Measurements from ENCODE around the gene G3BP1.
"Not testable (repeated sequence)": the region's sequence is repeated elsewhere in the genome, so short reads cannot be mapped to it uniquely, and the experiment has no call there.

The G3BP1 gene

DNA sequence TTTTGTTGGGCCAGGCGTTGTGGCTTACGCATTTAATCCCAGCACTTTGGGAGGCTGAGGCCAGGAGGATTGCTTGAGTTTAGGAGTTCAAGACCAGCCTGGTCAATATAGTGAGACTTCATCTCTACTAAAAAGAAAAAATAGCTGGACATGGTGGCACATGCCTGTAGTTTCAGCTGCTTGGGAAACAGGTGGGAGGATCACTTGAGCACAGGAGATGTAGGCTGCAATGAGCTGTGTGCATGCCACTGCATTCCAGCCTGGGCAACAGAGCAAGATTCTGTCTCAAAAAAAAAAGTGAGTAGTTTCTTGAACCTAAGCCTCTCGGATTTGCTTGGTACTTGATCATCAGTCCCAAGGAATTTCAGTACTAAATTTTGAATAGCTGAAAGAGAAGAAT lies 26.9 kb downstream of the G3BP1 start:
- DNase-seq (ENCODE audit: low read depth, low spot score), result no peak

DNA sequence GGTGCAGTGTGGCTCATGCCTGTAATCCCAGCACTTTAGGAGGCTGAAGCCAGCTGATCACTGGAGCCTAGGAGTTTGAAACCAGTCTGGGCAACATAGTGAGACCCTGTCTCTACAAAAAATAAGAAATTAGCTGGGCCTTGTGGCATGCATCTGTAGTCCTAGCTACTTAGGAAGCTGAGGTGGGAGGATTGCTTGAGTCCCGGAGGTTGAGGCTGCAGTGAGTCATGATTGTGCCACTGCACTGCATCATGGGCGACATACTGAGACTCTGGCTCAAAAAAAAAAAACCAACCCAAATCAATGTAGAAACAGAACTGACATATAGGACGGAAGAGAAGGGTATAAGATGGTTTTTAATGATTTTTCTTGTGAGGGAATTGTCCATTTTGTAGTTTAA lies 27.7 kb downstream of the G3BP1 start:
- no peak for DNase-seq (ENCODE audit: low read depth, low spot score)

DNA sequence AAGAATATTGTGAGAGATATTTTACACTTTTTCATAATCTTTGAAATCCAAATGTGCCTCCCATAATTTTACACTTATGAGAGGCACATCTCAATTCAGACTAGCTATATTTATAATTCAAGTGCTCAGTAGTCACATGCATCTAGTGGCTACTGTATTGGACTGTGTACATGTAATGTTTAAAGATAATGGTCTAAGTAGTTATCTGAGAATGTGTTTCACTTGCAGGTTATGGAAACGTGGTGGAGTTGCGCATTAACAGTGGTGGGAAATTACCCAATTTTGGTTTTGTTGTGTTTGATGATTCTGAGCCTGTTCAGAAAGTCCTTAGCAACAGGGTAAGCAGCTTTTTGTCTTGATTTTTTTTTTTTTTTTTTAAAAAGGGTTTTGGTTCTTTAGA lies 28.8 kb downstream of the G3BP1 start:
- DNase-seq (ENCODE audit: low read depth, low spot score), result no peak

DNA sequence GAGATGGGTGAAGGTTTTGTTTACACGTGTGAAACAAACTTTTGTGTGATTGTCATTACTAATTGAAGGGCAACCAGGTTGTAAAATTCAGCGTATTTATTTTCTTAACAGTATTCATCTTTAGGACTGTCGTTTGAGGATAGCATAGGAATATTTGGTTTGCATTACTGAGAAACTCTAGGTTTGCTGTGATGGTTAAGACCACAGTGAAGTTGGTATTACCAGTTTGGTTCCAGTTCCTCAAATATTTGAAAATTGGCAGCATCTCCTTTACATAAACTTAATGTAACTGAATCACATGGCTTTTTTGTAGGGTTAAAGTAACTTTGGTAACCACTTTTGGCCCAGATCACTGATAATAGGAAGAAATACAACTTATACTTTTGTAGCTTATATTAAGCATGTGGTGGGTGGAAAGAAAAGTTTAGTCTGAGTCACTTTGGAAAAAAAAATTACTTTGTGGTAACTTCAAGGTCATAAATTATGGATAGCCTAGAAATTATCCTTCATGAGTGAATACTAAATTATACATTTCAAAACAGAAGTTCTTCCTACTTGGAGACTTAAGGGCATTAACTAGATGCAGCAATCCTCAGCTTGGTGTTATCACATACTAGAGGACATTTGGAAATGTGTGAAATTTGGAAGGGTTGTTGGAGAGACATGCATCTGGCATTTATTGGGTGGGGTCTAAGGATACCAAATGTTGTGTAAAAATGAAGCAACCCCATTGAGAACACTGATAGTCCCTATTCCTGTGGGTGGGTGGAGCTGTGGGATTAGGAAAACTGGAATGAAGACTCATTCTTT lies 33.9 kb downstream of the G3BP1 start:
- no peak for DNase-seq (ENCODE audit: low read depth, low spot score)

DNA sequence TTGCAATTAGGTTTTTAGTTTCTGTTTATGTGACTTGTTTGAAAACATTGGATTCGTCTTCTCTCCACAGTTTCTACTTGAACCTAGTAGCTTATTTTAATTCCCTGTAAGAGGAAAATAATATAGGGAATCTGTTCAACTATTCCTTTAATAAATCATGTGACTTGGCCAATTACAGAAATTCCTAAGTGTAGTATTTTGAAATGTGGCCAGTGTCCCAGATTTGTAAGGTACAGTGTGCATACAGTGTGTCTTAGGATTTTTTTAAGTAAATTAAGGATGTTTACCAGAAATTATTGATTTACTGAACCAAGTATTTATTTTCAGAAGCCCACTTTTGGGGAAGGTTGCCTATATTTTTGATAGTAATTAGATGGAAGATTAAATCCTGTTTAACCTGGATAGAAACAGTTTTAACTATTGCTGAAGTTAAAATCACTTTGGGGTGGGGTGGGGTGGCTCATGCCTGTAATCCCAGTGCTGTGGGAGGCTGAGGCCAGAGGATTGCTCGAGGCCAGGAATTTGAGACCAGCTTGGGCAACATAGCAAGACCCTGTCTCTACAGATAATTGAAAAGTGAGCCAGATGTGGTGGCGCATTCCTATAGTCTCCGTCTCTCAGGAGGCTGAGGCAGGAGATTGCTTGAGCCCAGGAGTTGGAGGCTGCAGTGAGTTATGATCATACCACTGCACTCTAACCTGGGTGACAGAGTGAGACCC lies 36.9 kb downstream of the G3BP1 start:
- no peak for DNase-seq (ENCODE audit: low read depth, low spot score)

DNA sequence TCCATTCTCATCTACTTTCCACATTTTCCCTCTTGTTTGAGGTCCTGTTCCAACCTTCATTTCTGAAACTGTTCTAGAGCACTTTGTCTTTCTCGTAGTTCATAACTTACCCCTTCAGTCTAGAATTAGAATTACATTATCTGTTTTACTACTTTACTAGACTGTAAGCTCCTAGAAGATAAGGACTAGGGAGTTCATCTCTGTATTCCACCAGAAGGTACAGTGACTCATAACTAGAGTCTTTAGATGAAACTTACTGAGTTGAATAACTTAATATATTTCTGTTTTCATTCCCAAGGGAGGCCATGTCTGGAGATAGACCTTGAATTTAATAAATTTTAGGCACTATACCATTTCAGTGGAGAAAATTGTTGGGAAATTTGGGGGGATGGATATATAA lies 38.7 kb downstream of the G3BP1 start:
- DNase-seq (ENCODE audit: low read depth, low spot score), result no peak

DNA sequence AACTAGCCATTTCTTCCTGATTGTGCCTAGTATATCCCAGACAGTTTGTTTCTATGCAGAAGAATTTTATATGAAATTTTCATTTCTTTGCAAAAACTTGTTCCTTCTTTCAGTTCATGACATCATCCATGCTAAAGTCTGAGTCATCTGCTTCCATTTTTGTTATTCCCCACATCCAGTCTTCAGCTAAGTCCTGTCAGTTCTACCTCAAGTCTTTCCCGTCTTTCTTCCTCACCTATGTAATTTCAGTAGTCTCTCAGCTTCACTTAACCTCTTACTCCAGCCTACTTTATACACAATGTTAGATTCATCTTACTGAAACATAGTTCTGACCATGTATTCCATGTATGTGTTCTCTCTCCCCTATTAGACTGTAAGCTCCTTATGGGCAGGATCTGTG lies 39.1 kb downstream of the G3BP1 start:
- no peak for DNase-seq (ENCODE audit: low read depth, low spot score)

DNA sequence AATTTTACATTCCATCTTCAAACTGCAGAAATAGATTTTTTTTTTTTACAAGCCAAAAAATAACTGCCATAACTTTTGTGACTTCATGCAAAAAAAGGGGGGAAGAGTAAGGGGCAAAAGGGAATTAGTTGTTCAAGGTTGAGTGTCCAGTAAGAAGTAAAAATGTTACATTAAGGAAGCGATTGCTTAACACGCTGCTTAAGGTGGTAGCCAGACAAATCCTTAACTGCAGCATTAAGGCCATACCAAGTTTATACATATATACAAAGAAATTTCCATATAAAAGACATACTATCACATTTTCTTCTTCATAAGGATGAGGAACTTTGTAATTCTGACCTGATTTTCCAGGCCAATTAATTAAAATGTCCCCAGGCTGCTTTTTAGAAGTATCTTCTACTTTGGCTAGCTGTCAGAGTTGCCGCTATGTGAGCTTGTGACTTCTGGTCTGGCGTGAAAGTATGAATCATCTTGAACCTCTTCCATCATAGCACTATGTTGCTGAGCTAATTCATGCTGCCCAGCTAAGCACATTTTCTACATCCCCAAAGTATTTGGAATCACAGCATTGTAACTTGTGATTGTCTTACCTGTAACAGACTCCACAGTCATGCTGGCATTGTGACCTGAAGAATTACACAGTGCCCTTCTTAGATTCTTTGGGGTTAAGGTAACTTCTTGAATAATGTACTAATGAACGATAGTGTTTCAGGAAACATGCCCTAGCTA lies 40.0 kb downstream of the G3BP1 start:
- no peak for DNase-seq (ENCODE audit: low read depth, low spot score)

DNA sequence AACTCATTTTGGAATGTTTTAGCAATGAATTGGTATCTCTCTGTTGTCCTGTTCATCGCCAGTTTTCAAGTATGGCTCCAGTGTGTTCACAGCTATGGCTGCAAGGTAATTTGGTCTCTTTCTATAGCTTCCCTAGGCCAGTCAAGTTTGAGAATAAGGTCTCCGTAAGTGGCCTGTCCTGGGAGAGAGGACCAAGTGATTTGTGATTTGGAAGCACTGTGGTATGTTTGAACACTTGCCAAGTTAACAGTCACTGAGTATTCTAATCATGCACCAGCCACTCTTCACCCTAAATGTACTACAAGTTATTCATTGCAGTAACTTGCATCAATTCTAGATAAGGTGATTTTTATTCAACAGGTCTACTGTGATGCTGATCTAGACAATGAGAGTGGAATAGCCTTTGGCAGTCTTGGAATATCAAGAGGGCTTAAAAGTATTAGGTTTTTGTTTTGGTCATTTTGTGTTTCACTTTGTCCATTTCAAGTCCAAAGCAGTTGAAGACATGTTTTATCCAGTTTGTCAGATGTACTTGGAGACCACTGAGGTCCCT lies 41.1 kb downstream of the G3BP1 start:
- DNase-seq (ENCODE audit: low read depth, low spot score), result no peak

DNA sequence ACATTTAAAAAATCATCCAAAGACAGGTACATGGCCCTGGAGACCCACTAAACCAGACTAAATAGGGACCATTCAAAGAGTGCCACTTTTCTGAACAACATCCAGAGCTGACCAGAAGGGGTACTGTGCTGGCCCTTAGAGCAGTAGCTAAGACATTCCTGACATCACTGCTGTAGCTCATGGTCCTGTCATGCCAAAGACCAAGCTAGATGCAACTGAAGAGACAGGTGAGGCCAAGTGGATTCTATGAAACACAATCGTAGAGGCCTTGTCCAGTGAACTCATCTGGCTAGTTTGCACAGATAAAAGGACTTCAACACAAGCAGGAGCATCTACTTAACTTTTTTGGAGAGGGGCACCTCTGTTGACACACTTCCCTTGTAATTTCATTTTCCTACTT lies 43.3 kb downstream of the G3BP1 start:
- DNase-seq (ENCODE audit: low read depth, low spot score), result no peak

DNA sequence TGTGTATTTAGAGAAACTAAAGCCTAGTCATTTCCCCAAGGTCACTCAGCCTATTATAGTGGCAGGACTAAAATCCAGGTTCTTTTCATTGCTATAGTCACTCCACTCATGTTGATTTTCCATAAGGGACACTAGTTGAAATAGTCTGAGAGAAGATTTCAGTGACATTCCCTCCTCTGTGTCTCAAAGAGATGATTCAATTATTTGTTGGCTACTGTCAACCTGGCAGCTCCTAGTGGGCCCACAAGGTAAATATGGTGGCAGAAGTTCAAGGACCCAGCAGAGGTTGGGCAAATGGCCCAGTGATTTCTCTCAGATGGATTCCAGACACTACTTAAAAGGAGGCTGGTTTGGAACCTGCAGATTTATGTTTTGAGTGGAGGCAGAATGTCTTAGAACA lies 48.1 kb downstream of the G3BP1 start:
- DNase-seq (ENCODE audit: low read depth, low spot score), result no peak

DNA sequence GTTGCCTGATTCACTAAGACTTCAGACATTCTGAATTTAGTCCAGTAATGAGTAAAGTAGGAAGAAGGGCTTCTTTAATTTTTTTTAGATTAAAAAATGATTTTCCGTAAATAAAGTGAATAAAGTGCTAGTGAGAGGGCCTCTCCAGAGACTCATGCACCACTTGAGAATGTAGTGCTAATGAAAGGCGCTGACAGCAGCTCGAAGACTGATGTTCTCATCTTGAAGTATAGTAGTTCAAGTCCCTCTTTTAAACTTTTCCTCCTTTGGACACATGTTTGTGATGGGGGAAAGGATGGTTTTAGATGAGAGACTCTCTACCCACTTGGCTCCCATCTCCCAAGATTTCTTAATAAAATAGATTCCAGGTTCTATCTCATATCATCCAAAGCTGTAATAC lies 48.5 kb downstream of the G3BP1 start:
- DNase-seq (ENCODE audit: low read depth, low spot score), result no peak

DNA sequence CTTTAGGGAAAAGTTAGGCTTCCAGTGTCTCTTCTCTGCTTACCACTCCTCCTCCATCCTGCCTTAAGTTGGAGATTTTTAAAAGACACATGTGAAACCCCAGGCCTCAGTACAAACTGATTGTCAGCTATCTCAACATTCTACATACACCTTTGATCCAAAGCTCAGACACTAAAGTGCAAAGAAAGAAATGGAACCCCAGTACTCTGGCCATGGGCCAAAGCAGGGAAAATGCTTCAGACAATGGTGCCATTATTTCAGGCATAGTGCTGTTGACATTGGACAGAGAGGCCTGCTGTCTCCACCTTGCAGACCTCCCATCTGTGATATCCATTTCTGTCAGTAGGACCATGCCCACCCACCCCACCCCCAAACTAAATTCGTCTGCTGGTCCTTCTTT lies 49.1 kb downstream of the G3BP1 start:
- DNase-seq (ENCODE audit: low read depth, low spot score), result no peak

DNA sequence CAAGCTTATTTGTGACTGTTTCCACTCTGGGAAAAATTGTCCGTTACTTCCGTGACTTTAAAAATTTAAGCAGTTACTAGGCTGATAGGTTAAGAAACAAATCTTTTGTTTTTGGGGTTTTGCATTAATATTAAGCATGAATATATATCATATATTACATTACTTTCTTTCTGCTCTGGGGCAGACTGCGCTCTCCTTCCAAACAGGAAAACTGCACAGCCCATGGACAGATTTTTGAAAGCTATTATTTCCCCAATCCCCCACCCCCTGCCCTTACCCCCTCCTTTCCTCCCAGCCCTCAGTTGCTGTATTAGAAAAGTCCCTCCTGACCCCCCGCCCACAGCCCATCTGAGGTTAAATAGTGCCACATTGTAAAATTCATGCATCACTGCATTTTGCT lies 50.4 kb downstream of the G3BP1 start:
- DNase-seq (ENCODE audit: low read depth, low spot score), result no peak

DNA sequence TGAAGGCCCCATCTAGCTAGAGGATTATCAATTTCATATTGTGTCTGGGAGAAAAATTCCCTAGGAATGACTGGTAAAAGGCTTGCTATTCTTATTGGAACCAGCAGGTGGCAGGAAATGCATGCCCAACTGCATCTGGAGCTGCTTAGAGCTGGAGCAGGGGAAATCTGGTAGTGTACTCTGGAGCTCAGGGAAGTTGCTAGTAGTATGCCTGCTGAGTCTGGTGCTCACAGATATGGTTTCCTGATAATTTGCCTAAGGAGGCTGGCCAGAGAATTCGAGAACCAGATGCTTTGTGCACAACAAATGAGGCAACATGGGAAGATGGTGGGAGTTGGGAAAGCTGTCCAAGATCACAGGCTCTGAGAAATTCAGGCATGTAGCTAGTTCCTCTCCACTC lies 53.7 kb downstream of the G3BP1 start:
- peak; percentile 33 for DNase-seq (ENCODE audit: low read depth, low spot score)

DNA sequence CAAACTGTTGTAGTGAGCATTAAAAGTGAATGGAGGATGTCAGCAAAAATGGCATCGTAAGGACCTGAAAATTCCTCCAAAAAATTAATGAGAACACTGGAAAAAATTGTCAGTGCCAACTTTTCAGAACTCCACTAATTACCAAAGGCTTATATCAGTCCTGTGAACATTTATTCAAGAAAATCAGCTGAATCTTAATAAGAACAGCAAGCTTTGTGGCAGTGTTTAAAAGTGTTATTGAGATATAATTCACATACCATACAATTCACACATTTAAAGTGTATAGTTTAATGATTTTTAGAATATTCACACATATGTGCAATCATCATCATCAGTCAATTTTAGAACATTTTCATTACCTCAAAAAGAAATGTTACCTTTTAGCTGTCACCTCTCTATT lies 57.6 kb downstream of the G3BP1 start:
- DNase-seq (ENCODE audit: low read depth, low spot score), result no peak

DNA sequence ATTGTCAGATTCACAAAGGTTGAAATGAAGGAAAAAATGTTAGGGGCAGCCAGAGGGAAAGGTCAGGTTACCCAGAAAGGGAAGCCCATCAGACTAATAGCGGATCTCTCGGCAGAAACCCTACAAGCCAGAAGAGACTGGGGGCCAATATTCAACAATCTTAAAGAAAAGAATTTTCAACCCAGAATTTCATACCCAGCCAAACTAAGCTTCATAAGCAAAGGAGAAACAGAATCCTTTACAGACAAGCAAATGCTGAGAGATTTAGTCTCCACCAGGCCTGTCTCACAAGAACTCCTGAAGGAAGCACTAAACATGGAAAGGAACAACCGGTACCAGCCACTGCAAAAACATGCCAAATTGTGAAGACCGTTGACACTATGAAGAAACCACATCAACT lies 61.1 kb downstream of the G3BP1 start:
- not testable (repeated sequence) for DNase-seq (ENCODE audit: low read depth, low spot score)

DNA sequence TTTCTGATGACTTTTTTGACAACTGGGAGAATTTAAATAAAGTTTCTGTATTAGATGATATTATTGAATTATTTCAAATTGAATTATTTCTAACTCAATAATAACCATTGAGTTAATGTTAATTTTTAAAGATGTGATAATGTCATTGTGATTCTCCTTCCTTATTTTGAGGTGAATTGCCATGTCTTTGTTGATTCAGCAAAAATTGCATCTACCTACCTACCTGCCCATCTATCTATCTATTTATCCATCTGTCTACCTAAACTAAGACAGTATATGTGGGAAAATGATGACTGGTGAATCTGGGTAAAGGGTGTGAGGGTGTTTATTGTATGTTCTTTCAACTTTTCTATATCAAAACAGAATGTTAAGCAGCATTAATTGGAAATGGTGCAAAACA lies 75.0 kb downstream of the G3BP1 start:
- no peak for DNase-seq (ENCODE audit: low read depth, low spot score)

DNA sequence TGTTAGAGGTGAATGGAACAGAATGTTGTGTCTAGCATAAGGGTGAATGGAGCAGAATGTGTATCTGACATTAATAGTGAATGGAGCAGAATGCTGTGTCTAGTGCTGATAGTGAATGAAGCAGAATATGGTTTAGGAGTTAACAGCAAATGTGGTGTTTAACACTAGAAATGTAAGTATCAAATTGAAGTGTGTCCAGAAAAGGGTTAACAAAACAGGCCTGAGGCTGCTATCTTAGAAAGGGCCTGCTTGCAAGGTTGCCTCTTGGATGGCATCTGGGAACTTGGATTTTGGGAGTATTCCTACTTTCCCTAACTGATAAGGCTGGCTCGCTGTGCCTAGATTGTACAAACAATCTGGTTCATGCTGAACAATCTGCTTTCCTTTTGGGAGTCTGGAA lies 76.1 kb downstream of the G3BP1 start:
- DNase-seq (ENCODE audit: low read depth, low spot score), result no peak

DNA sequence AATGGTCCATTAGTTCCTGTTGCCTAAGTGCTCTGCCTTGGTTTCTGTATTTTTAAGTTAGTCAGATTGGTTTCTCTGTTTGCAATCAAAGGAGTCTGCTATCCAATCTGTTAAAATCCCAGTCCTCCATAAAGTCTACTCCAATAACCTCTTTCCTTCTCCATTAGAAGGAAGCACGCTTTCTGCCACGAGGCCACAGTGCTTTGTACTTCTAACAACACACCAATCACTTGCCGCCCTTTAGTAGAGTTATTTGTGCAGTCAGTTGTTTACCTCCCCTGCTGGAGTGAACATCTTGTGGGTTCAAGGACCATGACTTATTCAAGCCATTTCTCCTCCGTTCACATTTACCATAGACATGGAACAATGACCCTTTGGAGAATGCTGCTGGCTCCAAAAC lies 83.9 kb downstream of the G3BP1 start:
- DNase-seq (ENCODE audit: low read depth, low spot score), result no peak

DNA sequence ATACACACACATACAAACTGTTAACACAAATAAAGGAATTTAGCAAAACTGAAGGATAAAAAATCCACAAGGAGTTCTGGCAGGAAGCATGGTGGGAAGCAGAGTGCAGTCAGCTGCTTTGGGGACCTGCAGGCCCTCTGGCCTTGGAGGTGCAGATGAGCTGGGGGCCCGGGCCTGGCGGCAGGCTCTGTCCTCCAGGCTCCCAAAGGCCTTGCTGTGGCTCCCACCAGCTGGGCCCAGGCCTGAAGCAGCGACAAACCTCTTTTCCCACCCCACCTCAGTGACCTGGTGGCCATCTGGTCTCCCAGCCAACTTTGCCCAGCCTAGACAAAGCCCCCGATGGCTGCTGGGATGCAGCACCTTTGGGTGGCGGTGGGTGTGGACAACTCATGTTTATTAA lies 85.1 kb downstream of the G3BP1 start:
- no peak for DNase-seq (ENCODE audit: low read depth, low spot score)

DNA sequence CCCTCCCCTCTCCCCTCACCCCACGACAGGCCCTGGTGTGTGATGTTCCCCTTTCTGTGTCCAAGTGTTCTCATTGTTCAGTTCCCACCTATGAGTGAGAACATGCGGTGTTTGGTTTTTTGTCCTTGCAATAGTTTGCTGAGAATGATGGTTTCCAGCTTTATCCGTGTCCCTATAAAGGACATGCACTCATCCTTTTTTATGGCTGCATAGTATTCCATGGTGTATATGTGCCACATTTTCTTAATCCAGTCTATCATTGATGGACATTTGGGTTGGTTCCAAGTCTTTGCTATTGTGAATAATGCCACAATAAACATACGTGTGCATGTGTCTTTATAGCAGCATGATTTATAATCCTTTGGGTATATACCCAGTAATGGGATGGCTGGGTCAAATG lies 89.1 kb downstream of the G3BP1 start:
- not testable (repeated sequence) for DNase-seq (ENCODE audit: low read depth, low spot score)

Data from iPS DF 19.7 (cell line).